NCI-H2227 (cell line): Measurements from ENCODE around the gene FAM13A.
"Not testable (repeated sequence)": the region's sequence is repeated elsewhere in the genome, so short reads cannot be mapped to it uniquely, and the experiment has no call there.

Experiments used
- DNase-seq: peaks from one replicate; lab custom pipeline; 2025; ENCODE audit not compliant: unreplicated experiment; lab: John Stamatoyannopoulos, UW

FAM13A gene

GRCh38 chr4:88964450-88964849 lies 92.5 kb downstream of the FAM13A start:
- no peak for DNase-seq

- no peak for DNase-seq
Observed at GRCh38 chr4:88963817-88964216, 93.2 kb downstream of the FAM13A start.

GRCh38 chr4:88962396-88962795 lies 94.6 kb downstream of the FAM13A start:
- no peak for DNase-seq

GRCh38 chr4:88960576-88960975 lies 96.4 kb downstream of the FAM13A start:
- DNase-seq, result no peak

GRCh38 chr4:88958080-88958479 lies 98.9 kb downstream of the FAM13A start:
- DNase-seq, result no peak

GRCh38 chr4:88957570-88957969 lies 99.4 kb downstream of the FAM13A start:
- no peak for DNase-seq

- no peak for DNase-seq
Observed at GRCh38 chr4:88955580-88956380, 101.2 kb downstream of the FAM13A start.

GRCh38 chr4:88953400-88953799 lies 103.6 kb downstream of the FAM13A start:
- DNase-seq, result no peak

- DNase-seq, result no peak
Observed at GRCh38 chr4:88952081-88952480, 104.9 kb downstream of the FAM13A start.

GRCh38 chr4:88949605-88950004 lies 107.4 kb downstream of the FAM13A start:
- DNase-seq, result no peak

- DNase-seq, result no peak
Observed at GRCh38 chr4:88940506-88940905, 116.5 kb downstream of the FAM13A start.

GRCh38 chr4:88939697-88940096 lies 117.3 kb downstream of the FAM13A start:
- DNase-seq, result no peak

GRCh38 chr4:88938138-88938537 lies 118.8 kb downstream of the FAM13A start:
- DNase-seq, result no peak

GRCh38 chr4:88937081-88937480 lies 119.9 kb downstream of the FAM13A start:
- DNase-seq, result no peak

- no peak for DNase-seq
Observed at GRCh38 chr4:88933414-88934160, 123.4 kb downstream of the FAM13A start.

GRCh38 chr4:88928852-88929251 lies 128.1 kb downstream of the FAM13A start:
- no peak for DNase-seq

GRCh38 chr4:88927420-88927819 lies 129.6 kb downstream of the FAM13A start:
- no peak for DNase-seq

GRCh38 chr4:88919056-88919455 lies 137.9 kb downstream of the FAM13A start:
- DNase-seq, result no peak

- DNase-seq, result not testable (repeated sequence)
Observed at GRCh38 chr4:88913181-88913580, 143.8 kb downstream of the FAM13A start.

- no peak for DNase-seq
Observed at GRCh38 chr4:88911246-88912212, 145.5 kb downstream of the FAM13A start.

GRCh38 chr4:88910101-88910500 lies 146.9 kb downstream of the FAM13A start:
- DNase-seq, result no peak
